Subcutaneous adipose tissue (tissue), 4 donors: Measurements from ENCODE around the gene TRNP1. TPM values are rescaled to one million over a fixed set of nuclear protein-coding genes. Genes with fewer than 3 reads are reported as not detected.

Experiments used
- total RNA-seq, 4 donors: library from RNA; depleted of rRNA; stranded (reverse); fragments of >200 nt; gene quantifications; one replicate each; pipeline ENCODE4 v1.1.0, GENCODE V29; 2016
- TF ChIP-seq, protein P1 (sequence below): fragments of 450-650 bp; IDR thresholded peaks from one replicate; pipeline ENCODE4 v1.5.1; 2016; ENCODE audit warnings: low read depth, mild to moderate bottlenecking, control low read depth, antibody characterized with exemption, moderate library complexity

The TRNP1 gene
- total RNA-seq, 4 donors from 2014 or later = 0.34 to 3.8 (median 1.7) TPM

DNA sequence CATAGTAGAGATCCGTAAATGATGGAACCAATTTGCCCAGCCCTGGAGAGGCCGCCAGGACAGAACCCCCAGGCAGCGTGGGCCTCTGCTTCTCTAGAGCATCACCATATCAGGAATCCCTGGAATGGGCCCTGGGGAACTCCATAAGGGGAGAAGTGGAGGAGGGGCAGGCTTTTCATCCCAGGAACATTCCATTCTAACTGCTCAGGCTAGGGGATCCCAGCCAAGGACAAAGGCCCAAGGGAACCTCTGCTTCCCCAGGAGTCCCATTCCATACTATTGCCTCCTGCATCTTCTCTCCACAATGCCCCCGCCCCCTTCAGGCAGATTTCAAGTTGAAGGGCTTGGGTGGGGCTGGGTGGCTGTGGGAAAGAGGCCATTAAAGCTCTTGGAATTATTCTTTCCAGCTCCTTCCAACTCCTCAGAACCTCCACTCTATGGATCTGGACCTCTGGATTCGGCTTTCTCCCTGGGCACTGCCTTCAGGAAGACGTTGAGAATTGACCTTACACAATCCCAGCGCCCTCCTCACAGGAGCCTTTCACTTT is 6.0 kb downstream of the TRNP1 start:
- TF ChIP-seq, protein P1, sequence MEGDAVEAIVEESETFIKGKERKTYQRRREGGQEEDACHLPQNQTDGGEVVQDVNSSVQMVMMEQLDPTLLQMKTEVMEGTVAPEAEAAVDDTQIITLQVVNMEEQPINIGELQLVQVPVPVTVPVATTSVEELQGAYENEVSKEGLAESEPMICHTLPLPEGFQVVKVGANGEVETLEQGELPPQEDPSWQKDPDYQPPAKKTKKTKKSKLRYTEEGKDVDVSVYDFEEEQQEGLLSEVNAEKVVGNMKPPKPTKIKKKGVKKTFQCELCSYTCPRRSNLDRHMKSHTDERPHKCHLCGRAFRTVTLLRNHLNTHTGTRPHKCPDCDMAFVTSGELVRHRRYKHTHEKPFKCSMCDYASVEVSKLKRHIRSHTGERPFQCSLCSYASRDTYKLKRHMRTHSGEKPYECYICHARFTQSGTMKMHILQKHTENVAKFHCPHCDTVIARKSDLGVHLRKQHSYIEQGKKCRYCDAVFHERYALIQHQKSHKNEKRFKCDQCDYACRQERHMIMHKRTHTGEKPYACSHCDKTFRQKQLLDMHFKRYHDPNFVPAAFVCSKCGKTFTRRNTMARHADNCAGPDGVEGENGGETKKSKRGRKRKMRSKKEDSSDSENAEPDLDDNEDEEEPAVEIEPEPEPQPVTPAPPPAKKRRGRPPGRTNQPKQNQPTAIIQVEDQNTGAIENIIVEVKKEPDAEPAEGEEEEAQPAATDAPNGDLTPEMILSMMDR = no peak

DNA sequence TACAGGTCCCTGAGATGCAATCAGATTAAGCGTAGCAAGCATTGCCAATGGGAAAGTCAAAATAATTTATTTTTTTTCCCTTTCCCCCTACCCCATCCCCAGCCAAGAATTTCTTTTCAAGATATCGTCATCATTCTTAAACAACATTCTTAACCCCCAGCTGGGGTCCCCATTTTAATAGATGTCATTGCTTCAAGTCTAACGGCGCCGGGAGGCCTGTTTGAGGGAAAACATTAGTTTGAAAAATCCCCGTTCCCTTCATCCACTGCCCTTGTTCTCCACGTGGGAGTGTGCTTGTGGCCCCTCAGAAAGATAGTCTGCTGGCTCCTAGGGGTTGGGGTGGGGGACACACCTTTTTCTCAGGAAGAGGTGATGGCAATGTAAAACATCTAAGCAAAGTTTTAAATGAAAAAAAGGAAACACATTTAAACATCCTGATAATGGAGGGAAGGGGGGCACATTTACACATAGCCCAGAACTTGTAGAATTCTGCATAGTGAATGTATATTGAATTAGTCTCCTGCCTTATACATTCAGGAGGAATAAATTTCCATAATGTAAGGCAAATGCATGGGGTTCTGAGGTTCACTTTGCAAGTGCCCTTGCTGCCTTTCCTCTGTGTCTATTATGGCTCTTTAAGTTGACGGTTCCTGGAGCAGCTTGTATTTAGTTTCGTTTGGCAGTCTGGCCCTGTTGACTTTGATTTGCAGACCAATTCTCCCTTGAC is 6.8 kb downstream of the TRNP1 start:
- TF ChIP-seq, protein P1 = no peak

DNA sequence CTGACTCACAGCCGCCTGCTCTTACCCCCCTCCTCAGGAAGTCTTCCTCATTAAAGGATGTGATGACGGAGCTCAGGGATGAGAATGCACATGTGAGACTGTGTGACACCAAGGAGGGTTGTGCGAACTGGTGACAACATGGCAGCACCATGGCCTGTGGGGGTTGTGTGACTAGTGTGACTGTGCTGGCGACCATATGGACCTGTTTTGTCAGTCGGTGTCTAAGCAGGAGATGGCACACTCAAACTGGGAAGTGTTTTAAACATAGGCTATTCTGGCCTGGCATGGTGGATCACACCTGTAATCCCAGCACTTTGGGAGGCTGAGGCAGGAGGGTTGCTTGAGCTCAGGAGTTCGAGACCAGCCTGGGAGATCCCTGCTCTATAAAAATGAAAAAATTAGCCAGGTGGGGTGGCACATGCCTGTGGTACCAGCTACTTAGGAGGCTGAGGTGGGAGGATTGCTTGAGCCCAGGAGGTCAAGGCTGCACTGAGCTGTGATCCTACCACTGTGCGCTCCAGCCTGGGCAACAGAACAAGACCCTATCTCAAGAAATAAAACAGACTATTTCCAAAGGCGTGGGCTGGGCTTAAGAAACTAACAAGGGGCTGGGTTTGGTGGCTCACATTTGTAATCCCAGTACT is 7.4 kb downstream of the TRNP1 start:
- TF ChIP-seq, protein P1 = no peak

DNA sequence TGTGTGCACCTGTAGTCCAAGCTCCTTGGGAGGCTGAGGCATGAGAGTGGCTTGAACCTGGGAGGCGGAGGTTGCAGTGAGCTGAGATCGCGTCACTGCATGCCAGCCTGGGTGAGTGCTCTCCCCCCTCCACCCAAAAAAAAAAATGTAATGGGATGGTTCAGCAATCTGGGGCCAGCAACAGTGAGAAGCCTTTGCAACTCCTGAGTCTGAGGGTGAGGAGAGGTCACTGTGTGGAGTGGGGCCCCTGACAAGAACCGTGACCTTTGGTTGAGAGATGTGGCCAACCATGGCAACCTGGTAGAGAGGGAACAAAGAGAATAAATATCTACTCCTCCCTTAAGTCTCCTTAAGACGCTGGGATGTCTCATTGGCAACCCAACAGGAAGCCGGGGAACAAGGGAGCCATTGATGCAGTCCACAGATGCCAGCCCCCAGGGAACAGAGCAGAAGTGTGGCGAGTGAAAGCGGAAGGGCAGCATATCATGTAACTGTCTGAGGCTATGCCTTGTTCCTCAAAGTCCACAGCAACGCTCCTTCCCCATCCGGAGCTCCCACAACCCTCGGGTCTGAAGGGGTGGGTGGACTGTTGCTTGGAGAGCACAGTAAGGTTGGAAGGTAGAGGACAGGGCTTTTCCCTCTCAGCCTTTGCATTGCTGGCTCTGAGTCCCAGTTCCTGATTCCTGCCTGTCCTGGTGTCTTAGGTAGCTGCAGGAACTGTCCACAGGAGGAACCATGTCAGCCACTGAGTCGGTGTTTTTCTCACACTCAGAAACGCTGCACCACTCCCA is 8.3 kb downstream of the TRNP1 start:
- TF ChIP-seq, protein P1 = no peak

DNA sequence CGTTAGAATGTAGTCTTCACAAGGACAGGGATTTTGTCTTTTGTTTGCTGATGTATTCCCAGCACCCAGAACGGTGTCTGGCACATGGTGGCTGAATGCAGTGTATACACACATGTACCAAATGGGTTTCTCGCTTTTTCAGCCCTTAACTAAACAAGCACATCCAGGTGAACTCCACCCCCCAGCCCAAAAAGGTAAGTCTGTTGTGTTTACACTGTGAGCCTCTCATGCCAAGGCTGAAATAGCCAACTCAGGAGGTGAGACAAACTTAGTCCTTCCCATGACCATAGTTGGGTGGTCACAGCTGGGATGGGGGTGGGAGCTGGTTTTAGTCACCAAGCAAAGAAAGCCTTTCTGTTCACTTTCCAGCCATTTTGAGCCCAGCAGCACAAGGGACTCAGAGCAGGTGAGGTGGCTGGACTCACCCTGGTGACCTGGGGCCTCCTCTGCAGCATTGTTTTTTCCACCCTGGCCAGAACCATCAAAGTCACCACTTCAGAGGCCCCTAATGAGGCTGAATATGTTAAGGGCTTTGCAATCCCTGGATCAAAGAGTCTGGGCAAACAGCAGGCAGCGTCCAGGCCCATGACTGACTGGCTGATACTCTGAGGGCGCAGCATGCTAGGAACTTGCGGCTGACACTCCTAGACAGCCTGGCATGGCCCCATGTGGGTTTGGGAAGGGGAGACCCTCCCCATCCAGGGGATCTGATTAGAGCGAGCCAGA is 10.4 kb downstream of the TRNP1 start:
- TF ChIP-seq, protein P1 = no peak

DNA sequence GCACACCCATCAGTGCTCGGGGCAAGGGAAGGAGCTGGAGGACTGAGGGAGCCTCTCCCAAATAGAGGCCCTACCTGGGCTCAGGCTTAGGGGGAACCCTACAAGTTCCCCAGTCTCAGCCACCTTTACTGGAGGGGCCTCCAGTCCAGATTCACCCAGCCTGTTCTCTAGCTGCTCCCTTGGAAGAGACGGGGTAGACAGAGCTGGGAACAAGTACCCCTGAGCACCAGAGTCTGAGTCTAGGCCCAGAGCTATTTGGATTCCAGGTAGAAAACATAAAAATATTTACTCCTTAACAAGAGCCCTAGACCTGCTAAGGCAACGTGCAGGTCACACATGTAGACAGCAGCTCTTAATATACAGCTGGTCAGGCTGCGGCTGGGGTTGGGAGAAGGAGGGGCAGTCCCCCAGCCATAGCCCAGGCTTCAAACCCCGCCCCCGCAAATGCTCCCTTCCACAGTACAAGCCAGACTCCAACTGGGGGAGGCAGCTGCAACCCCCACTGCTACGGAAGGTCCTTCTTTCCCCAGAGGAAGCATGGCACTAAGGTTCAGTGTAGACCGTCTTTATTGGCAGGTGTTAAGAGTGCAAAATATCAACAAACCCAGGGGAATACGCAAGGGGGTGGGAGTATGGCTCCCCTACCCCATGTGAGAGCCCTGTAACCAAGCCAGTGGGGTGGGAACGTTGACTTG is 11.1 kb downstream of the TRNP1 start:
- TF ChIP-seq, protein P1 = no peak
